Cardiac septum (tissue), 1 donor: Measurements from ENCODE around the gene NOP58. TPM values are rescaled to one million over a fixed set of nuclear protein-coding genes. Genes with fewer than 3 reads are reported as not detected.
"Not testable (repeated sequence)": the region's sequence is repeated elsewhere in the genome, so short reads cannot be mapped to it uniquely, and the experiment has no call there.

Source experiments
- DNase-seq: peaks from one replicate; pipeline ENCODE4 v3.0.0-alpha.2; 2020; ENCODE audit warnings: low spot score
- intact Hi-C: fragments of 100-400 bp; cut with DNase I; formaldehyde crosslinking; loops from one replicate; pipeline ENCODE4 v1.14.0; 2022
- long read RNA-seq: library from polyadenylated mRNA; unstranded; transcript quantifications from one replicate; pipeline ENCODE4 v2.0.0, GENCODE V29; 2021
- total RNA-seq: library from RNA; stranded (reverse); fragmentation: NEBNext Ultra II Directional; extraction: Animal tissue kit (Norgen Biotek cat#: 25700); gene quantifications from one replicate; pipeline ENCODE4 v1.2.1, GENCODE V29; 2021
- donor health status: DM: no; HTN: no; CAD: no.

NOP58 gene, protein sequence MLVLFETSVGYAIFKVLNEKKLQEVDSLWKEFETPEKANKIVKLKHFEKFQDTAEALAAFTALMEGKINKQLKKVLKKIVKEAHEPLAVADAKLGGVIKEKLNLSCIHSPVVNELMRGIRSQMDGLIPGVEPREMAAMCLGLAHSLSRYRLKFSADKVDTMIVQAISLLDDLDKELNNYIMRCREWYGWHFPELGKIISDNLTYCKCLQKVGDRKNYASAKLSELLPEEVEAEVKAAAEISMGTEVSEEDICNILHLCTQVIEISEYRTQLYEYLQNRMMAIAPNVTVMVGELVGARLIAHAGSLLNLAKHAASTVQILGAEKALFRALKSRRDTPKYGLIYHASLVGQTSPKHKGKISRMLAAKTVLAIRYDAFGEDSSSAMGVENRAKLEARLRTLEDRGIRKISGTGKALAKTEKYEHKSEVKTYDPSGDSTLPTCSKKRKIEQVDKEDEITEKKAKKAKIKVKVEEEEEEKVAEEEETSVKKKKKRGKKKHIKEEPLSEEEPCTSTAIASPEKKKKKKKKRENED
- 24.4 TPM for total RNA-seq
- long read RNA-seq, transcript NOP58-201 (15 exons, 2,046 nt) = major isoform, 8 of 26 reads
- long read RNA-seq, partial matches to known transcripts = 15 of 26 reads
- long read RNA-seq, other reads (novel, unspliced or antisense) = 3 of 26 reads

GRCh38 chr2:202265467-202266277 is at the start of gene NOP58:
TSS of gene NOP58 (plus strand) at chr2:202265763. CDS start at chr2:202265942, 179 bp downstream.
- peak; percentile 96 for DNase-seq
- intact Hi-C loops = loop anchor here (1.0 kb wide), 1 partner anchor 111 kb away; the partner anchor contains the start of gene BMPR2

DNA sequence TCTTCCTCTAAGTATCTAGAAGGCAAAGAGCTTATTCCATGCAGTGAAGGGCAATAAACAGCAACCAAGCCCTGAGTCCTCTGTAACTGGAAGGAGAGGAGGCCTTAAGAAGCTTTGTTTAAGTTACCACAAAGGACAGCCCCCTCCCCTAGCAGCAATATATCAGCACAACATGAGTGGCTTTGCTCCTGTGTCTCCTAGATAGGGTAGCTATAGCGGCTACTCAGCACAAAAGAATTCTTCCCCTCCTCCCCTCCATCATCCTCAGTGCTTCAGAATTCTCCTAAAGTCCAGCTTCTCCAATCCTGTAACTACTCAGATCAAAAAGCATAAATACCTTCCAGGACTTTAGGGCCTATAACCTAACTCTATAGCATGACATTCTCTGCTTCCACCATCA is 43.7 kb upstream of the NOP58 start:
- intact Hi-C loops = no loop called here
- no peak for DNase-seq

GRCh38 chr2:202237787-202238233 is 27.8 kb upstream of the NOP58 start:
- intact Hi-C loops = no loop called here
- no peak for DNase-seq

GRCh38 chr2:202238234-202239197 is 27.0 kb upstream of the NOP58 start, which contains the start of gene SUMO1:
TSS of gene SUMO1 (minus strand) at chr2:202238597. CDS start at chr2:202238451, 146 bp downstream.
- intact Hi-C loops = no loop called here
- peak; percentile 97 for DNase-seq

DNA sequence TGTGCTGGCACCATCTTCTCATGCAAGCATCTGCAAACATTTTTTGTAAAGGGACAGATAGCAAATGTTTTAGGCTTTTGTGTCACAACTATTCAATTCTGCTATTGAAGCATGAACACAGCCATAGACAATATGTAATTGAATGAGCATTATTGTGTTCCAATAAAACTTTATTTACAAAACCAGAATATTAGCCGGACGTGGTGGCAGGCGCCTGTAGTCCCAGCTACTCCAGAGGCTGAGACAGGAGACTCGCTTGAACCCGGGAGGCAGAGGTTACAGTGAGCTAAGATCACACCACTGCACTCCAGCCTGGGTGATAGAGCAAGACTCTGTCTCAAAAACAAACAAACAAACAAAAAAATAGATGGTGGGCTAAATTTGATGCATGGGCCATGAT is 17.9 kb upstream of the NOP58 start:
- DNase-seq = not testable (repeated sequence)

DNA sequence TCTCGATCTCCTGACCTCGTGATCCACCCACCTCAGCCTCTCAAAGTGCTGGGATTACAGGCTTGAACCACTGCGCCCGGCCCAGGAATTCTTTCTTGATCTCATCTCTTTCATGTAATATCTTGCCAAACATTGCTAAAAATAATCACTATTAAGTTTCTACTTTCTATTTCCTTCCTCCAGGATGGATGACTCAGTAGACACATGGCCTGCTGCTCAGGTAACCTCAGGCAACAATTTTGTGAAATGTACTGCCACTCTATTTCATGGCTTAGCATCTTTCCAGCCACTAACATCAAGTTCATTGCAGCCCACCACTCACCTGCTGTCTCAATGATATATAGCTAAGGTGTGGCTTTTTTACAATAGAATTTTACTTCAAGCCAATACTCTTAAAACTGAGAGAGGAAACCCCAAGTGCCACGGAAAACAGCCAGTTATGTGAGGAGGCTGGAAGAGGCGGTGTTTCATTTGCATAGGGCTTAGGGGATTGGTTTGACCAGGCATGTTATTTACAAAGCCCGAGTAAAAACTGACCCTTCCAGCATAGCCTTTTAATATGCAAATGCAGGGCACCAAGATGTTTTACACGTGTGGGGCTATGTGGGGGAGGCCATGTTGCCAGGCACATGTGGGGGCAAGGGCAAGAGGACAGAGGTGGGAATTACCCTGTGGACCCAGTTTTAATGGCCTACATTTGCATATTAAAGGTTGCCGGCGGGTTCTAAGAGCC is 15.9 kb upstream of the NOP58 start:
- no peak for DNase-seq
- intact Hi-C loops = no loop called here

More for the DNA sequence above, 17.9 kb upstream of the NOP58 start:
- intact Hi-C loops = not testable (repeated sequence)

- no peak for DNase-seq
- intact Hi-C loops = no loop called here
These were observed 14.1 kb upstream of the NOP58 start for GRCh38 chr2:202251494-202251893.

GRCh38 chr2:202261531-202261930 is 4.0 kb upstream of the NOP58 start:
- intact Hi-C loops = no loop called here
- no peak for DNase-seq

DNA sequence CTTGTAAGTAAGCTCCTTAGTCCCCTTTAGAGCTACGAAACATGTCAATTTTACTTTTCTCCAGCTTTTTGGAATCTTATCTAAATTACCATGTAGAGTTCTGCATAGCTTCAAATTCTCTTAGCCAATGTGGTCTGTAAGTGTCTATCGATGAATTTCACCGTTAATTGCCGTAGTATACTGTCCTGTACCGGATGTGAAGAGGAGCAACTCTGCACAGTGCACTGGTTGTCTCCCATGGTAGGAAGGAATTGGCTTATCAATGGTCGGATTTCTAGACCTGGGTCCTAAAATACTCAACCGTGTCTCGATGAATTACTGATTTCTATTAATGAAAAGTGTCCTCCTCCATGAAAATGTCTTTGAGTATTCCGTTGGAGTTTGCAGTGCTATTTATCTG is 1.9 kb downstream of the NOP58 start:
- intact Hi-C loops = no loop called here
- DNase-seq = no peak

DNA sequence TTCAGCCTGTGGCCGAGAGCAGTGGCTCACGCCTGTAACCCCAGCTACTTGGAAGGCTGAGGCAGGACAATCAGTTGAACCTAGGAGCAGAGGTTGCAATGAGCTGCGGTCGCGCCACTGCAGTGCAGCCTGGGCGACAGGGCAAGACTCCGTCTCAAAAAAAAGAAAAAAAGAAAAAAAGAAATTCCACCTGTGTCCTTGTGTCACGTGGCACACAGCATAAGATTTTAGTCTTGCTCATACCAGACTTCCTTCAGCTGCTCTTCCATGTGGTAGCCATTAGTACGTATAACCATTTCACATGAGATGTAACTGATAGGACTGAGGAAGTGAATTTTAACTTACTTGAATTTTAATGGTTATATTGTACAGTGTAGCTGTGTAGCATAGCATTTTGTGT is 4.0 kb downstream of the NOP58 start:
- intact Hi-C loops = no loop called here
- DNase-seq = no peak

DNA sequence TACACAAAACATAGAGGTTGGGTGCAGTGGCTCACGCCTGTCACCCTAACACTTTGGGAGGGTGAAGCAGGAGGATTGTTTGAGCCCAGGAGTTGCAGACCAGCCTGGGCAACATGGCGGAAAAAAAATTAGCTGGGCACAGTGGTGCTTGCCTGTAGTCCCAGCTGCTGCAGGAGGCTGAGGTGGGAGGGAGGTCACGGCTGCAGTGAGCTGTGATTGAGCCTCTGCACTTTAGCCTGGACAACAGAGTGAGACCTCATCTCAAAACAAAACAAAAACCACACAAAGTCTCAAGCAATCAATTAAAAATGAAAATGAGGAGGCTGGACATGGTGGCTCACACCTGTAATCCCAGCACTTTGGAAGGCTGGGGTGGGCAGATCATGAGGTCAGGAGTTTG is 4.9 kb downstream of the NOP58 start:
- intact Hi-C loops = loop anchor here (10.0 kb wide), 1 partner anchor 254 kb away; no protein-coding TSS in a partner anchor

GRCh38 chr2:202276078-202276720 is 10.6 kb downstream of the NOP58 start:
- not testable (repeated sequence) for DNase-seq
- intact Hi-C loops = loop anchor here (5.0 to 10.0 kb wide), 2 partner anchors 101 to 249 kb away; partner anchors contain the start of gene BMPR2

More for the DNA sequence above, 4.9 kb downstream of the NOP58 start:
- DNase-seq = no peak

DNA sequence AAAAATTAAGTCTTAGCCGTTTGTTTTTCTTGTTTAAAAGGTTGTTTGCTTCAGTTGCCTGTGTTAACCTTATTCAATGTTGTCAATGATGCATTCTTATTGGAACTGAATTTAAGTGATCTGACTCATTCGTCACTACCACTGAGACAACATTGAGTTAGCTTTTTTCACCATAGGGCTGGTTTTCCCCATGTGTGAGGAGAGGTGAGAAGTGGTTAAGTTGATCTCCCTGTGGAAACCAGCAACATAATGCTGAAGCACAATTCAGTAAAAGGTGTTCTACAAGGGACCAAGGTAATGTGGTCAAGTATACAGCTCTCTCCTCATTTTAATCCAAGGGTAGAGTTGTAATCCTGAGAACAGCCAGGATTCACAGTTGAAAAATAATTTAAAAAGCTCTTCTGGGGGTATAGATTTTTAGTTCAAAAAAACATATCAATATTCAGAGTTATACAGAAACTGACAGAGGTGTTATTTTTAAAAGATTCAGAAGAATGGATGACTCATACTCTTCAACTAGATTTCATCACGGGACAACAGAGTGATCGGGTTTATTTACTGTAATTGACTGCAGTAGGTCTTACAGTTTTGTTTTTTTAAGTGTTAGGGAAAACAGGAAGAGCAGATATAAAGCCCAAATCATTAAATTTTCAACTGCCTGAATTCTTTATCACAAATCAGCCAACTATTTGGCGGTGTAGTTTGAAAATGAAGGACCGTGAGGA is 12.6 kb downstream of the NOP58 start:
- no peak for DNase-seq
- intact Hi-C loops = loop anchor here (5.0 to 10.0 kb wide), 2 partner anchors 99 to 247 kb away; partner anchors contain the start of gene BMPR2

GRCh38 chr2:202278944-202279343 is 13.4 kb downstream of the NOP58 start:
- intact Hi-C loops = loop anchor here (5.0 to 10.0 kb wide), 2 partner anchors 98 to 246 kb away; partner anchors contain the start of gene BMPR2

DNA sequence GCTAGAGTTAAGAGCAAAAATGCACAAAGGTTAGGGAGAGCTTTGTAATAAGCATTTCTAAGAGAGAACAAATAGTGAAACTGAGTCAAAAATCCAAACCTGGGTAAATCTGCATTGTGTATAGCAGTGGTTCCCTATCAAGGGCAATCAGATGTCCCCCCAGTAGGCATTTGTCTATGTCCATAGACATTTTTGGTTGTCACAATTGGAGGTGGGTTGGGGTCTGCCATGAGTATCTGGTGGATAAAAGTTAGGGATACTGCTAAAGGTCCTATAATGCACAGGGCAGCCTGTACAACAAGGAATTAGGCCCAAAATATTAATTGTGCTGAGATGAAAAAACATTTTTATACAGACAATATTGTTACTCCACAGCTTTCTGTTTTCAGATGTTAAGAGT is 21.0 kb downstream of the NOP58 start:
- intact Hi-C loops = no loop called here
- no peak for DNase-seq

More at GRCh38 chr2:202278944-202279343, 13.4 kb downstream of the NOP58 start:
- no peak for DNase-seq

DNA sequence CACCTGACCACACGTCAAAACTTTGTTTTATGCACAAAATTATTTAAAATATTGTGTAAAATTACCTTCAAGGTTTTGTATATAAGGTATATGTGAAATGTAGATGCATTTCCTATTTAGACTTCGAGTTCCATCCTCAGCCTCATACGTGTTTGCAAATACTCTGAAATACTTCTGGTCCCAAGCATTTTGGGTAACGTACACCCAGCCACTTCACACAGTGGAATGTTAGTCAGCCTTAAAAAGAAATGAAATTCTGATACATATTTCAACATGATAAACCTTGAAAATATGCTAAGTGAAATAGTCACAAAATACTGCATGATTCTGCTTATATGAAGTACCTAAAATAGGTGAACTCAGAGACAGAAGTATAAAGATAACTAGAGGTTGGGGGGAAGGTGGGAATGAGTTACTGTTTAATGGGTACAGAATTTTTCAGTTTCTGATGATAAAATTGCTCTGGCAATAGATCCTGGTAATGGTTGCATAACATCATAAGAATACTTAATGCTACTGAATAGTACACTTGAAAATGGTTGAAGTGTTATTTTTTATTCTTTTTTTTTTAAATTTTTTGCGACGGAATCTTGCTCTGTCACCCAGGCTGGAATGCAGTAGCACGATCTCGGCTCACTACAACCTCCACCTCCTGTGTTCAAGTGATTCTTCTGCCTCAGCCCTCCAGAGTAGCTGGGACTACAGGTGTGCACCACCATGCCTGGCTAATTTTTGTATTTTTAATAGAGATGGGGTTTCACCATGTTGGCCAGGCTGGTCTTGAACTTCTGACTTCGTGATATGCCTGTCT is 24.0 kb downstream of the NOP58 start:
- DNase-seq = no peak
- intact Hi-C loops = no loop called here
